Sigmoid colon (tissue), 4 donors: Measurements from ENCODE around the gene AATF.

Experiments used
- CTCF ChIP-seq, 4 experiments: fragments of 450-650 bp in 3 of 4; fragments of 200-600 bp in 1 of 4; IDR thresholded peaks; one replicate each; pipeline ENCODE4 v1.5.1; 2016 to 2019; ENCODE audit warnings: antibody characterized with exemption in 4 of 4, mild to moderate bottlenecking in 3 of 4, moderate library complexity in 2 of 4
- EP300 ChIP-seq, 4 donors: sonication (generic); formaldehyde crosslinking; IDR thresholded peaks; one replicate each; pipeline ENCODE4 v1.6.1; 2017; ENCODE audit warnings: antibody characterized with exemption in 4 of 4
- POLR2A ChIP-seq, 2 donors: fragments of 450-650 bp; IDR thresholded peaks; one replicate each; pipeline ENCODE4 v1.6.1; 2016; ENCODE audit warnings: antibody characterized with exemption in 2 of 2, mild to moderate bottlenecking in 2 of 2, moderate library complexity in 2 of 2
- POLR2AphosphoS5 ChIP-seq, 4 donors: sonication (generic); formaldehyde crosslinking; IDR thresholded peaks; one replicate each; pipeline ENCODE4 v1.6.1; 2017; ENCODE audit warnings: antibody characterized with exemption in 4 of 4

GRCh38 chr17:36949461-36949927, 740 bp downstream of the AATF start:
- no peak for TF ChIP-seq CTCF (IDR thresholded peaks at IDR 0.05)
- TF ChIP-seq EP300 (IDR thresholded peaks at IDR 0.05): no peak
- TF ChIP-seq POLR2A (IDR thresholded peaks at IDR 0.05): no peak
- TF ChIP-seq POLR2AphosphoS5 (IDR thresholded peaks at IDR 0.05): no peak
